Upper lobe of left lung (tissue), 6 donors: ENCODE results near the gene TCF23. TPM values are rescaled to one million over a fixed set of nuclear protein-coding genes. Genes with fewer than 3 reads are reported as not detected.
"Not testable (repeated sequence)": the region's sequence is repeated elsewhere in the genome, so short reads cannot be mapped to it uniquely, and the experiment has no call there.

Experiments
- ATAC-seq, 2 donors: fragments of 200-7000 bp; cut with Tn5 transposase; one replicate each; pipeline ENCODE4 v1.9.1; 2022; ENCODE audit warnings: mild to moderate bottlenecking in 2 of 2, moderate library complexity in 2 of 2; ENCODE audit not compliant: low FRiP score in 2 of 2
- DNase-seq, 2 donors: peaks; one replicate each; pipeline ENCODE4 v3.0.0-alpha.2; 2019 to 2020
- H3K27ac ChIP-seq, 4 donors: fragments of 200-600 bp; sonication (generic); one replicate each; pipeline ENCODE4 v1.5.1; 2016 to 2019
- H3K27me3 ChIP-seq, 4 donors: fragments of 200-600 bp; sonication (generic); one replicate each; pipeline ENCODE4 v1.5.1; 2017 to 2019
- H3K36me3 ChIP-seq, 4 donors: fragments of 200-600 bp; sonication (generic); one replicate each; pipeline ENCODE4 v1.5.1; 2016 to 2019
- H3K4me1 ChIP-seq, 4 donors: fragments of 200-600 bp; sonication (generic); one replicate each; pipeline ENCODE4 v1.5.1; 2018 to 2019
- H3K4me3 ChIP-seq, 4 donors: fragments of 200-600 bp; sonication (generic); one replicate each; pipeline ENCODE4 v1.5.1; 2017 to 2019; ENCODE audit warnings: mild to moderate bottlenecking in 2 of 4, moderate library complexity in 1 of 4
- H3K9me3 ChIP-seq, 4 donors: fragments of 200-600 bp; sonication (generic); one replicate each; pipeline ENCODE4 v1.5.1; 2018 to 2019
- CTCF ChIP-seq, 6 experiments: fragments of 450-650 bp in 4 of 6; fragments of 200-600 bp in 2 of 6; sonication (generic) in 2 of 6; IDR thresholded peaks; one replicate each; pipeline ENCODE4 v1.5.1; 2016 to 2019; ENCODE audit warnings: antibody characterized with exemption in 6 of 6
- EP300 ChIP-seq, 4 donors: sonication (generic); formaldehyde crosslinking; IDR thresholded peaks; one replicate each; pipeline ENCODE4 v1.5.1; 2017; ENCODE audit warnings: antibody characterized with exemption in 4 of 4, control low read depth in 2 of 4
- POLR2A ChIP-seq, 4 donors: fragments of 450-650 bp; IDR thresholded peaks; one replicate each; pipeline ENCODE4 v1.5.1; 2016 to 2017; ENCODE audit warnings: antibody characterized with exemption in 4 of 4, mild to moderate bottlenecking in 2 of 4
- POLR2AphosphoS5 ChIP-seq, 2 donors: sonication (generic); formaldehyde crosslinking; IDR thresholded peaks; one replicate each; pipeline ENCODE4 v1.5.1; 2017; ENCODE audit warnings: antibody characterized with exemption in 2 of 2
- WGBS, 2 donors: methylation state at CpG; one replicate each; pipeline ENCODE4 v1.1.5; 2017 to 2018; 5-methylcytosine and 5-hydroxymethylcytosine counted together
- total RNA-seq, 6 donors: library from RNA; depleted of rRNA in 4 of 6; stranded (reverse); fragments of >200 nt in 4 of 6; gene quantifications; one replicate each; pipeline versions ENCODE4 v1.1.0 to v1.2.1, GENCODE V29; 2016 to 2021
- donor health status: DM: no; HTN: no; CAD: no; lungs with moderate emphysema.
- donor health status: DM: no; HTN: yes; CAD: no; lungs with severe emphysema.

Gene TCF23
- total RNA-seq, 6 donors from 2014 or later, result 0.13 to 0.20 TPM; not detected in 4

- no peak overlapping the region for H3K27ac ChIP-seq
- 64 to 76% methylated on average over 3 of the region's 3 CpGs for WGBS, 2 donors
- H3K27me3 ChIP-seq, result no peaks in the 10 kb centered on the region
- DNase-seq (no peak), ATAC-seq (no peak)
- no peak overlapping the region for H3K4me3 ChIP-seq
- no peaks in the 10 kb centered on the region for H3K4me1 ChIP-seq
- no peak for TF ChIP-seq CTCF (IDR thresholded peaks at IDR 0.05)
- no peak for TF ChIP-seq POLR2A (IDR thresholded peaks at IDR 0.05)
- TF ChIP-seq EP300 (IDR thresholded peaks at IDR 0.05), result no peak
- no peak for TF ChIP-seq POLR2AphosphoS5 (IDR thresholded peaks at IDR 0.05)
- H3K36me3 ChIP-seq, result no peaks in the 10 kb centered on the region
- H3K9me3 ChIP-seq, result no peaks in the 10 kb centered on the region
Observed at GRCh38 chr2:27105981-27106380, 42.8 kb upstream of the TCF23 start.

- WGBS, 2 donors, result 83 to 86% methylated on average over 2 of the region's 2 CpGs
- H3K9me3 ChIP-seq, result no peaks in the 10 kb centered on the region
- no peak overlapping the region for H3K27ac ChIP-seq
- H3K27me3 ChIP-seq, result no peaks in the 10 kb centered on the region
- no peak for ATAC-seq
- no peaks in the 10 kb centered on the region for H3K4me1 ChIP-seq
- DNase-seq, result no peak
- TF ChIP-seq CTCF (IDR thresholded peaks at IDR 0.05) (no peak), POLR2AphosphoS5 (IDR thresholded peaks at IDR 0.05) (no peak), POLR2A (IDR thresholded peaks at IDR 0.05) (no peak), EP300 (IDR thresholded peaks at IDR 0.05) (no peak)
- no peak overlapping the region for H3K4me3 ChIP-seq
- no peaks in the 10 kb centered on the region for H3K36me3 ChIP-seq
Observed at GRCh38 chr2:27108221-27108620, 40.6 kb upstream of the TCF23 start.

GRCh38 chr2:27109083-27109482, 39.7 kb upstream of the TCF23 start:
- Histone ChIP-seq H3K4me1 (no peaks in the 10 kb centered on the region), H3K9me3 (no peaks in the 10 kb centered on the region), H3K27me3 (no peaks in the 10 kb centered on the region), H3K36me3 (no peaks in the 10 kb centered on the region), H3K27ac (no peak overlapping the region), H3K4me3 (no peak overlapping the region)
- TF ChIP-seq EP300 (IDR thresholded peaks at IDR 0.05) (no peak), POLR2A (IDR thresholded peaks at IDR 0.05) (no peak), CTCF (IDR thresholded peaks at IDR 0.05) (no peak), POLR2AphosphoS5 (IDR thresholded peaks at IDR 0.05) (no peak)
- DNase-seq, result no peak
- no peak for ATAC-seq
- WGBS, 2 donors, result 85 to 89% methylated on average over 3 of the region's 3 CpGs

- H3K4me3 ChIP-seq, H3K36me3 ChIP-seq, H3K4me1 ChIP-seq, ATAC-seq, H3K27ac ChIP-seq, H3K27me3 ChIP-seq, DNase-seq, H3K9me3 ChIP-seq: not testable (repeated sequence)
- WGBS, 2 donors, result 84% methylated on average over 24 of the region's 24 CpGs
Observed at GRCh38 chr2:27110603-27111352, 38.0 kb upstream of the TCF23 start.

- not testable (repeated sequence) for H3K27me3 ChIP-seq, H3K27ac ChIP-seq, H3K9me3 ChIP-seq, H3K4me3 ChIP-seq, ATAC-seq, H3K36me3 ChIP-seq, H3K4me1 ChIP-seq
- 92 to 96% methylated on average over 29 to 45 of the region's 49 CpGs for WGBS, 2 donors
- peak in 1 of 2 donors; percentile 73 for DNase-seq
Observed at GRCh38 chr2:27111392-27112078, 37.3 kb upstream of the TCF23 start.

- Histone ChIP-seq H3K27ac (no peak overlapping the region), H3K4me3 (no peak overlapping the region), H3K9me3 (no peaks in the 10 kb centered on the region), H3K4me1 (peaks cover 8 to 14% (median 11%) of the 10 kb centered on the region in 4 donors), H3K27me3 (peaks cover 0 to 16% (median 9%) of the 10 kb centered on the region in 4 donors), H3K36me3 (no peaks in the 10 kb centered on the region)
- TF ChIP-seq EP300 (IDR thresholded peaks at IDR 0.05) (no peak), CTCF (IDR thresholded peaks at IDR 0.05) (no peak), POLR2A (IDR thresholded peaks at IDR 0.05) (no peak), POLR2AphosphoS5 (IDR thresholded peaks at IDR 0.05) (no peak)
- 57 to 71% methylated on average over 2 of the region's 2 CpGs for WGBS, 2 donors
- ATAC-seq (no peak), DNase-seq (no peak)
Observed at GRCh38 chr2:27115519-27115918, 33.3 kb upstream of the TCF23 start.
